Neural progenitor cell (in vitro differentiated cells): ENCODE results near the gene PLCH2.
A peak's percentile ranks its signal among the peaks of the same experiment; 100 is the strongest.

ENCODE experiments used
- CTCF ChIP-seq: fragments of 200-600 bp; sonication (generic); IDR thresholded peaks from 2 replicates; pipeline ENCODE4 v1.5.1; 2017; ENCODE audit warnings: antibody characterized with exemption, mild to moderate bottlenecking
- EZH2 ChIP-seq: fragments of 200-600 bp; sonication (generic); IDR thresholded peaks from 2 replicates; pipeline ENCODE4 v1.6.1; 2017; ENCODE audit warnings: antibody characterized with exemption, mild to moderate bottlenecking, moderate library complexity
- EZH2phosphoT487 ChIP-seq: fragments of 200-600 bp; sonication (generic); IDR thresholded peaks from 2 replicates; pipeline ENCODE4 v1.6.1; 2017; ENCODE audit warnings: antibody characterized with exemption

GRCh38 chr1:2528966-2529783, 53.1 kb downstream of the PLCH2 start:
- TF ChIP-seq CTCF: no peak
- TF ChIP-seq EZH2phosphoT487: peak; percentile 67
- TF ChIP-seq EZH2: peak; percentile 68
